ENCODE measurements around the gene REXO4. TPM values are rescaled to one million over a fixed set of nuclear protein-coding genes. Genes with fewer than 3 reads are reported as not detected.

Gene REXO4
- total and polyA plus RNA-seq, 2 of the 4 experiments (the other 2 are of a cell fraction) = 16.1 to 21.8 TPM

GRCh38 chr9:133367221-133367620, 50.6 kb downstream of the REXO4 start:
- ChIA-PET CTCF (no interaction called here), POLR2A (ENCODE audit: unreplicated experiment) (no interaction called here)
- H3K56ac ChIP-seq (ENCODE audit: extremely low read depth, insufficient read depth, low read length) = no peak overlapping the region
- H3K23ac ChIP-seq (ENCODE audit: low read depth, low read length) = no peak overlapping the region
- H3K4me2 ChIP-seq (ENCODE audit: low read depth, low read length) = no peak overlapping the region
- no peak for TF ChIP-seq RAD21 (IDR thresholded peaks at IDR 0.05; ENCODE audit: low read length)
- no peak for TF ChIP-seq SMC3 (IDR thresholded peaks at IDR 0.05; ENCODE audit: low read depth, low read length)
- TF ChIP-seq MAFK (IDR thresholded peaks at IDR 0.05; ENCODE audit: low read depth, low read length) = no peak
- TF ChIP-seq RCOR1 (IDR thresholded peaks at IDR 0.05; ENCODE audit: insufficient replicate concordance, low read length) = no peak
- no peak for TF ChIP-seq CEBPB (IDR thresholded peaks at IDR 0.05; ENCODE audit: low read depth, low read length)
- no peak for TF ChIP-seq CTCF (conservative IDR thresholded peaks at IDR 0.05; ENCODE audit: low read depth, low read length)
- TF ChIP-seq RFX5 (IDR thresholded peaks at IDR 0.05; ENCODE audit: low read depth, low read length) = no peak
- TF ChIP-seq MXI1 (IDR thresholded peaks at IDR 0.05; ENCODE audit: borderline replicate concordance, low read depth, low read length) = no peak
- H2AFZ ChIP-seq (replicated peaks; ENCODE audit: low read length, poor library complexity) = no peak overlapping the region
- no peak overlapping the region for H3K14ac ChIP-seq (replicated peaks; ENCODE audit: low read depth, low read length)
- peaks cover 30% of the 10 kb centered on the region for H3K9me1 ChIP-seq (ENCODE audit: insufficient read depth, low read length)
- H2AK5ac ChIP-seq (ENCODE audit: low read depth, low read length) = no peak overlapping the region
- no peak overlapping the region for H2BK20ac ChIP-seq (ENCODE audit: low read depth, low read length)
- no peak overlapping the region for H3K4me3 ChIP-seq (ENCODE audit: insufficient read depth, low read depth, low read length)
- DNase-seq = no peak
- H3K18ac ChIP-seq (ENCODE audit: low read depth, low read length) = no peak overlapping the region
- no peak overlapping the region for H2AK9ac ChIP-seq (replicated peaks; ENCODE audit: low read depth, low read length, poor library complexity)
- BruUV-seq (replicated peaks) = no TSS peak
- no peak overlapping the region for H4K91ac ChIP-seq (ENCODE audit: insufficient read depth, low read depth, low read length)
- intact Hi-C loops (cut with micrococcal nuclease) (no loop called here), in situ Hi-C loops (cut with MboI; ENCODE audit: low sequenced_read_pairs) (no loop called here), dilution Hi-C loops (cut with HindIII; ENCODE audit: low sequenced_read_pairs, unreplicated experiment) (no loop called here)
- no peaks in the 10 kb centered on the region for H3K27me3 ChIP-seq (ENCODE audit: control insufficient read depth, insufficient read depth, low read length)
- H3K4ac ChIP-seq (ENCODE audit: low read depth, low read length) = no peak overlapping the region
- H4K8ac ChIP-seq (ENCODE audit: low read depth in 2 of 2, low read length in 2 of 2) = no peak overlapping the region
- H3K27ac ChIP-seq (ENCODE audit: insufficient read depth, low read length) = no peak overlapping the region
- no peak overlapping the region for H2BK120ac ChIP-seq (ENCODE audit: low read depth, low read length)
- peaks cover 11% of the 10 kb centered on the region for H3K4me1 ChIP-seq (ENCODE audit: control insufficient read depth, insufficient read depth, low read length)
- H2BK5ac ChIP-seq (ENCODE audit: low read depth, low read length, poor library complexity, severe bottlenecking) = no peak overlapping the region
- no peak for ATAC-seq (ENCODE audit: low read depth)
- H3K36me3 ChIP-seq (ENCODE audit: control insufficient read depth, insufficient read depth, low read length) = peaks cover 86% of the 10 kb centered on the region
- peaks cover 96% of the 10 kb centered on the region for H4K20me1 ChIP-seq (ENCODE audit: insufficient read depth, low read length)
- no peaks in the 10 kb centered on the region for H3K9me3 ChIP-seq (ENCODE audit: control insufficient read depth, insufficient read depth, low read length)
- no peak overlapping the region for H4K5ac ChIP-seq (ENCODE audit: low read depth, low read length)
- WGBS, 2 experiments (ENCODE audit: extremely low coverage in 2 of 2, insufficient read length in 1 of 2) = 96% methylated on average over 13 of the region's 22 CpGs; no CpG with 5 or more reads in 1 of the 2 experiments
- H2BK15ac ChIP-seq (ENCODE audit: low read depth, low read length) = no peak overlapping the region
- H3K79me1 ChIP-seq (ENCODE audit: low read depth in 1 of 2, low read length in 2 of 2) = peaks cover 28 to 80% of the 10 kb centered on the region in 2 experiments
- no peak overlapping the region for H3K9ac ChIP-seq (ENCODE audit: low read depth, low read length)
